Skin of body (tissue), 2 donors: ENCODE results near the gene CYP2R1. TPM values are rescaled to one million over a fixed set of nuclear protein-coding genes. Genes with fewer than 3 reads are reported as not detected.
"Not testable (repeated sequence)": the region's sequence is repeated elsewhere in the genome, so short reads cannot be mapped to it uniquely, and the experiment has no call there.

Source experiments
- DNase-seq: peaks from one replicate; lab custom pipeline; 2025; lab: John Stamatoyannopoulos, UW
- total RNA-seq: library from RNA; depleted of rRNA; stranded (reverse); fragments of >200 nt; gene quantifications from one replicate; pipeline ENCODE4 v1.2.3, GENCODE V29; 2014

The CYP2R1 gene
- total RNA-seq, 1 donor from 2014 or later = 10.9 TPM

- DNase-seq = no peak
Observed at GRCh38 chr11:14892577-14892976, 546 bp upstream of the CYP2R1 start.

- DNase-seq = peak; percentile 75
Observed at GRCh38 chr11:14891143-14892035, 642 bp downstream of the CYP2R1 start.

- no peak for DNase-seq
Observed at GRCh38 chr11:14886513-14886912, 5.5 kb downstream of the CYP2R1 start.

DNA sequence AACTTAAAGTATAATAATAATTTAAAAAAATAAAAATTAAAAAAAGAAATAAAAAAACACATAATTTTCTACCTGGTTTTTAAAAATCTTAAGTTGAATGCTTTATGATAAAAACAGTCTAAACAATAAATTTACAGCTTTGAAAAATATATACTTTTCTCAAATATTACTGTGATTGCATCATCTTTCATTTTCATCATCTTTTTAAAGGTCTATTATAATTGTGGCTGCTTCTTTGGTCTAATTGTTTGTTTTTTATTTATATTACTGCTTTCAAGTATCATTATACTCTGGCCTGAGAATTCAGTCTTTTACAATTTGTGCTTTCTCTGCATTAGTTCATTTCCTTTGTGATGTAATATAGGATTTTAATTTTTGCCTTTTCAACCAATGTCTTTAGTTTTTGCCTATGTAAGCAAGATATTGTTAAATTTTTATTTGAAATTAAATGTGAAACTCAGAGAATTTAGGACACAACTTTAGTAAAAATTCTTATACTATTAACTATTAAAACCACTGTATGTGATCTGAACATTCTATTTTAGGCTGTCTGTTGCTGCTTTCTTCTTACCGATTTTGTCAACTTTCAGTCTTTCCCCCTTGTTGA, 7.3 kb downstream of the CYP2R1 start:
- no peak for DNase-seq

GRCh38 chr11:14883683-14884082, 8.3 kb downstream of the CYP2R1 start:
- not testable (repeated sequence) for DNase-seq

DNA sequence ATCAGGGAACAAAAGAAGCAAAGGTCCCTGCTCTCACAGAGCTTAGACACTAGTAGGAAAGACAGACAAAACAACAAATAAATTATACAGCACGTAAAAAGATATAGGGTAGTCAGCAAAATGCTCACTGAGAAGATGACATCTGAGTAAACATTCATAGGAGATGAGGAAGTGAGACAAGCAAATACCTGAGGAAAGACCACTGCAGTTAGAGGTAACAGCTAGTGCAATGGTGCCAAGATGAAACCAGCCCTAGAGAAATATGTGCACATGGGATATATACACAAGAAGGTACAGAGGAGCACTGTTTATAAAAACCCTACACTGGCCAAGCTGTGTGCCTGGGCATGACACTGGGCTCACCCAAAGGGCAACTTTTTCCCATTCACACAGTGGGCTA, 9.8 kb downstream of the CYP2R1 start:
- no peak for DNase-seq

DNA sequence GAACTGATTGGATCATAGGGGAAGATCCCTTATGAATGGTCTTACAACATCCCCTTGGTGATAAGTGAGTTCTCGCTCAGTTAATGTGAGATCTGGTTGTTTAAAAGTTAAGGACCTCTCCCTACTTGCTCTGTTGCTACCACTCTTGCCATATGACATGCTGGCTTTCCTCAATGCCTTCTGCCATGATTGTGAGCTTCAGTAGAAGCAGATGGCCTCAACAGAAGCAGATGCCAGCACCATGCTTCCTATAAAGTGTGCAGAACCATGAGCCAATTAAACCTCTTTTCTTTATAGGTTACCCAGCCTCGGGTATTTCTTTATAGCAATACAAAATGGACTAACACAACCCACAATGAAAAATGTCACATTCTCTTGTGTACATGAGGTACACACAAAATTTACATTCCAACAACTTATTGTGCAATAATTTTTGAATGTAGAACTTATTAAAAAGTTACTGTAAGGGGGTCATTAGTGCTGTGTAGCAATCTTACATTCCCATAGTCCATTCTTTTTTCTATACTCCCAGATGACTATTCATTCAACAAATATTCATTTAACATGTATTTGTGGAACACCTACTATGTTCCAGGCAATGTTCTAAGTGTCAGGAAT, 10.3 kb downstream of the CYP2R1 start:
- DNase-seq = no peak

- DNase-seq = no peak
Observed at GRCh38 chr11:14875163-14875562, 16.9 kb downstream of the CYP2R1 start.

DNA sequence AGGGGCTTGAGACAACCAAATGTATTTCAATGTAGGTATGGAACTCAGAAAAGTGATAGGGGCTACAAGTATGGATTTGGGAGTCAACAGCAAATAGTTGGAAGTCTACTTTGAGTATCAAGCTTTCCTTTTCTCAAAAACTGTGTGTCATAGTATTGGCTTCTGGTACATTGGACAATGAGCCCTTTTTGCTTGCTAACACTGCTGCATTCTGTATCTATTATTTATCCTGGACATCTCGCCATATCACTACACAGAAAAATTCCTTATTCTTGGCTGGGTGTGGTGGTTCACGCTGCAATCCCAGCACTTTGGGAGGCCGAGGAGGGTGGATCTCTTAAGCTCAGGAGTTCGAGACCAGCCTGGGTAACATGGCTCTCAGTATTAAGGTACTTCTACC, 18.4 kb downstream of the CYP2R1 start:
- no peak for DNase-seq

DNA sequence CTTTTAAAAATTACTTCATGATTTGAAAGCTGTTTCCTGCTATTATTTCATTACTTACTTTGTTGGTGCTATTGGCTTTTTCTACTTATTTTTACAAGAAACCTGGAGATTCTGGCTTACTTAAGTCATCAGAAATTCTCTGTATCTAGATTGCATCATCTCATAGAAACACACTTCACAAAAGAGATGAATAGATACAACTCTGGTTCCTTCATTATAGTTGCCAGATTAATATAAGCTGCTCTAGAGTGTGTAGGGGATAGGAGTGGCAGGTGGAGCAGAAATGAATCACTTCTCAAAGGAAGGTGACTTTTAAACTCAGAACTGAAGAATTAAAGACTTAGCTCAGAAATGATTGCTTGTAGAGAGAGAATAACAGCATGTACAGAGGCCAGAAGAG, 20.0 kb downstream of the CYP2R1 start:
- no peak for DNase-seq

GRCh38 chr11:14863775-14864174, 28.3 kb downstream of the CYP2R1 start:
- not testable (repeated sequence) for DNase-seq

DNA sequence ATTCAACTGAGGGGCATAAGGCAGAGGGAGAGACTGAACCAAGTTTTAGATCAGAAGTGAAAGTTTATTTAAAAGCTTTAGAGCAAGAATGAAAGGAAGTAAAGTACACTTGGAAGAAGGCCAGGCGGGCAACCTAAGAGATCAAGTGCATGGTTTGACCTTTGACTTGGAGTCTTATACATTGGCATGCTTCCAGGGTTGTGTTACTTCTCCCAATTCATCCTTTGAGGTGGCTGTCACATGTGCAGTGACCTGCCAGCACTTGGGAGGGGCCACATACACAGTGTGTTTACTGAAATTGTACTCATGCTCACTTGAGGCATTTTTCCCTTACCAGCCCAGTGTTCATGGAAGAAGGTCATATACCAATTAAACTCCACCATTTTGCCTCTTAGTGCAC, 30.4 kb downstream of the CYP2R1 start:
- no peak for DNase-seq

GRCh38 chr11:14860511-14860910, 31.5 kb downstream of the CYP2R1 start:
- DNase-seq = no peak

DNA sequence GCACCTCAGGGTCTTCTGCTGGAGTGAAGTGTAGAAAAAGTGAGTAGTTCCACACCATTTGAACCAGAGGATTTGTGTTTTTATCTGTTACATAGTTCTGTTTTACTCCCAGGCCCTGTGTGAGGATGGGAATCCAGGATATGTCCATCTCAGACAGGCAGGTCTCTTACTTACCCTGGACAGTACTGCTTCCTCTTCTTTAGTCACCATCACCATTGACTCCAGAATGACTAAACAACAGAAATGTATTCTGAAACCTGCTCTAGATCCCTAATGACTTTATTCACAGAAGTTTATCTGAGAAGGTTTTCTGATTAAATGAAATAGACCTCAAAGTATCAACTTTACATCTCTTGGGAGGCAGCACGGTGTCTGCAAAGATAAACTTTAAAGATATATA, 33.6 kb downstream of the CYP2R1 start:
- no peak for DNase-seq

DNA sequence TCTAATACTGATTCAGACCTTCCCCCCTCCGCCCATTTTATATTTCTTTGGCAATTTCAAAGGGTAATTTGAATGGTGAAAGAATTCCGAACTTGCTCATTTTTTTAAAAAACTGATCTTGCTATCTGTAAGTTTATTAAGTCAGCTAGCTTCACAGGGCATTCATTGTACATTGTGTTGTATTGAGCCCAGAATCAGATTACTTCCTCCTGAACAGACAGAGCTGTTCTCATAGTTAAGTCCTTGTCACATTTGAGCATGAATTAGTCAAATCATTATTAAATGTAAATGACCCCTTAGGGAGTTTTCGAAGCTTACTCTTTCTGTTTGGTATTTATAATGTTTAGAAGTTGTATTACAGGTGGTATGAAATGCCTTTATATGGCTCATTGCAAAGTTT, 34.4 kb downstream of the CYP2R1 start:
- no peak for DNase-seq

- DNase-seq = no peak
Observed at GRCh38 chr11:14855890-14856289, 36.1 kb downstream of the CYP2R1 start.

GRCh38 chr11:14854057-14854456, 38.0 kb downstream of the CYP2R1 start:
- DNase-seq = no peak

DNA sequence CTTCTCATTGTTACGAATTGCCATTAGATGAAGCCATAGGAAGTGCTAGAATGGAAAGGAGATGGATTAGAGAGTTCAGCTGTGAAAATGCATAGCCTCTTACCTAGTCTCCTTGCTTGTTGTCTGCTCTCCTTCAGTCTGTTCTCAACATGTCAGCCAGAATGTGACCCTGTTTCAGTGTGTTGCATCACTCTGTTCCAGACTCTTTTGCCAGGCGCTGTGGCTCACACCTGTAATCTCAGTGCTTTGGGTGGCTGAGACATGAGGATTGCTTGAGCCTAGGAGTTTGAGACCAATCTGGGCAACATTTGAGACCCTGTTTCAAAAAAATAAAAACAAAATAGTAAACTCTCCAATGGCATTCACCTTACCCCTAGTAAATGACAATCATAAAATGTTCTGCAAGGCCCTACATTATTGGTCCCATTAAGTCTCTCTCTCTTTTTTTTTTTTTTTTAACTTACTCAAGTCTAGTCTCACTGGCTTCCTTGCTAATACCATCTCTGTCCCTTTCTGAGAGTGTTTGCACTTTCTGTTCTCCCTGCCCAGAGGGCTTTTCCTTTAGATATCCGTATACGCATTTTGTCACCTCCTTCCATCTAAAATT, 39.4 kb downstream of the CYP2R1 start:
- no peak for DNase-seq

DNA sequence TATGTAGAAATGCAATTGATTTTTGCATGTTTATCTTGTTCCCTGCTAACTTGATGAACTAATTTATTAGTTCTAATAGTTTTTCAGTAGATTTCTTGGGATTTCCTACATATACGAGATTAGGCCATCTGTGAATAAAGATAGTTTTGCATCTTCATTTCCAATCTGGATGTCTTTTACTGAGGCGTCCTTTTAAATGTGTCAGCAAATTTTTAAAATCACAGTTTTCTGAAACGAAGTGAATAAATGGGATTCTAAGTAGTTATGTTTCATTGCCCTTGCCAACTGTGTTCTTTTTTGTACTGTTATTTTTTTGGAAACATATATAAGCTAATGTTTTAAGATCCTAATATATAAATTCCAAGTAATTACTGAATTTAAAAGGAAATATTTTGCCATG, 50.0 kb downstream of the CYP2R1 start:
- DNase-seq = no peak

DNA sequence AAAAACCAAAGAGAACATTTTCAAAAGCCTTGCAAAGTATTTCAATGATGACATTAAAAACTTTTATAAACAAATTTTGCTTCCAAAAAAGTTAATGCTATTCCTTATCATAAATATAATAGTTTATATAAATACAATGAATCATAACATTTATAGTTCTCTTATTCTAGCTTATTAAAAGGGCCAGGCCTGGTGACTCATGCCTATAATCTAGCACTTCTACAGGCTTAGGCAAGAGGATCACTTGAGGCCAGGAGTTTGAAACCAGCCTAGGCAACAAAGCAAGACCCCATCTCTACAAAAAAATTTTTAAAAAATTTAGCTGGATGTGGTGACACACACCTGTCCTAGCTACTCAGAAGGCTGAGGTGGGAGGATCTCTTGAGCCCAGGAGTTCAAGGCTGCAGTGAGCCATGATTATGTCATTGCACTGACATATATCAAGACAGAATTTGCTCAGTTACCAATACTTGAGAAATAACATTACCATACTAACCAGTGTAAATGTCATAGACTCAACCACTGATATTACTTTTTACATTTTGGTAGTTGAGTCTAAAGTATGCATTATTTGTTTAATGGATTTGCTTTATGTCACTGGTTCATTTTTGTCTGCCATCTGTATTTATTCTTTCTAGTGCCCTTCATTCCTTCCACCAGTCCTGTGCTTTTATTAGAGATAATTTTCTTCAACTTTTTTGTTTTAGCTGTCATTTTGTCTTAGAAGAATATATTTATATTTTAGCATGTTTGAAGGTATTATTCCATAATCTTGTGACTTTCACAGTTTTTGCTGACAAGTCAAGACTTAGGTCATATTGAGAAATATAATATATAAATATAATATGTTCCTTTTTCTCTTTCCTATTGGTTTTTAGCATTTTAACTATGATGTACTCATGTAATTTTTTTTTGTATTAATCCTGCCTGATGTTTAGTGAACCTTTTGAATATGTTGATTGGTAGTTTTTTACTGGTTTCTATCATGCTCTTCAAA, 56.2 kb downstream of the CYP2R1 start:
- no peak for DNase-seq
